EL (cell line): Measurements from ENCODE around the gene GLRX5.

Experiments used
- DNase-seq: peaks from one replicate; pipeline ENCODE4 v3.0.0-alpha.2; 2016

The GLRX5 gene

GRCh38 chr14:95519699-95520098 lies 15.2 kb upstream of the GLRX5 start:
- DNase-seq: peak; percentile 85

GRCh38 chr14:95520346-95520745 lies 14.5 kb upstream of the GLRX5 start:
- DNase-seq: no peak

- no peak for DNase-seq
Observed at GRCh38 chr14:95521001-95521400, 13.8 kb upstream of the GLRX5 start.

- no peak for DNase-seq
Observed at GRCh38 chr14:95522116-95522515, 12.7 kb upstream of the GLRX5 start.

GRCh38 chr14:95522556-95522955 lies 12.3 kb upstream of the GLRX5 start:
- no peak for DNase-seq

- no peak for DNase-seq
Observed at GRCh38 chr14:95523051-95523814, 11.6 kb upstream of the GLRX5 start.

- DNase-seq: peak; percentile 71
Observed at GRCh38 chr14:95523815-95524448, 10.9 kb upstream of the GLRX5 start.

- peak; percentile 34 for DNase-seq
Observed at GRCh38 chr14:95524706-95525512, 9.9 kb upstream of the GLRX5 start.

- DNase-seq: no peak
Observed at GRCh38 chr14:95525999-95526398, 8.9 kb upstream of the GLRX5 start.

GRCh38 chr14:95526483-95527386 lies 8.1 kb upstream of the GLRX5 start:
- DNase-seq: no peak

- DNase-seq: peak; percentile 79
Observed at GRCh38 chr14:95527387-95528002, 7.4 kb upstream of the GLRX5 start.

GRCh38 chr14:95529216-95529615 lies 5.6 kb upstream of the GLRX5 start:
- no peak for DNase-seq

GRCh38 chr14:95530473-95531276 lies 4.2 kb upstream of the GLRX5 start:
- no peak for DNase-seq

- peak; percentile 75 for DNase-seq
Observed at GRCh38 chr14:95531473-95531872, 3.4 kb upstream of the GLRX5 start.

- no peak for DNase-seq
Observed at GRCh38 chr14:95531969-95532368, 2.9 kb upstream of the GLRX5 start.

- peak; percentile 52 for DNase-seq
Observed at GRCh38 chr14:95533391-95533821, 1.4 kb upstream of the GLRX5 start.

- DNase-seq: peak; percentile 26
Observed at GRCh38 chr14:95533822-95534221, 1.0 kb upstream of the GLRX5 start.

GRCh38 chr14:95535226-95536021 lies 574 bp downstream of the GLRX5 start:
- no peak for DNase-seq

- DNase-seq: no peak
Observed at GRCh38 chr14:95536036-95536593, 1.3 kb downstream of the GLRX5 start.

- no peak for DNase-seq
Observed at GRCh38 chr14:95536671-95537070, 1.8 kb downstream of the GLRX5 start.
